GM06990 (cell line): ENCODE results near the gene GC.
"Not testable (repeated sequence)": the region's sequence is repeated elsewhere in the genome, so short reads cannot be mapped to it uniquely, and the experiment has no call there.

Source experiments
- DNase-seq: peaks from one replicate; pipeline ENCODE4 v3.0.0-alpha.2; 2011; ENCODE audit not compliant: insufficient read length; ENCODE audit errors: extremely low read depth
- H3K27me3 ChIP-seq: replicated peaks from 2 replicates; pipeline ENCODE4 v1.6.0; 2011; ENCODE audit warnings: low read length; ENCODE audit not compliant: control insufficient read depth, insufficient read depth
- H3K36me3 ChIP-seq: 2 replicates; pipeline ENCODE4 v1.5.1; 2011; ENCODE audit warnings: low read length; ENCODE audit not compliant: control insufficient read depth, insufficient read depth
- H3K4me3 ChIP-seq: replicated peaks from 2 replicates; pipeline ENCODE4 v1.5.1; 2011; ENCODE audit warnings: low read depth, mild to moderate bottlenecking, control low read depth, low read length
- TF ChIP-seq, protein P1 (sequence below): IDR thresholded peaks from 2 replicates; pipeline ENCODE4 v1.5.1; 2011; ENCODE audit warnings: low read length, control low read depth, mild to moderate bottlenecking, inconsistent platforms; ENCODE audit not compliant: insufficient read depth, poor library complexity, severe bottlenecking

GC gene

DNA sequence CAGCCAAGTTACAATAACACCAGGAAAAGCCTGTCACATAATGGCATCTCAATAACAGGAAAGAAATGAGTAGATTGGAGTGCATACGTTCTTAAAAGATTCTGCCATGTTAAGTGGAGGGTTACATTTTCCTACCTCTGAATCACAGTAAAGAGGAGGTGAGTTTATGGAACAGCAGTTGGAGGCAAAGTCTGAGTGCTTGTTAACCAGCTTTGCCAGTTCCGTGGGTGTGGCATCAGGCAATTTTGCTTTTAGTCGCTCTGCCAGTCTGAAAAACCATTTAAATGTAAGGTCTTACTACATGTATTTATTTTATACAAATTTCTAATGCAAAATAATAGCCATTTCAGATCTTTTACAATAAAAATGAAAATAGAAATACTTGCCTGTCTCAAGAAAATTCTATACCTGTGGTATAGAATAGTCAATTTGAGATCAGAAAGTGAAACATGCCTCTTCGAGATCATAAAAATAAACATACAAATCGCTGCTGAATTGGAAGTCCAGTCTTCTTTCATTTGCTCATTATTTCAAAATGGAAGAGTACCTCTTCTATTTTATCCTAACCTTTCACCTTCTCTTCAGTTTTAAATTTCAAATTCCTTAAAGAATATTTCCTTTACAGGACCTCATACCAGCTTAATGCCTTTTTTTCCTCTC lies 31.4 kb downstream of the GC start:
- TF ChIP-seq, protein P1, sequence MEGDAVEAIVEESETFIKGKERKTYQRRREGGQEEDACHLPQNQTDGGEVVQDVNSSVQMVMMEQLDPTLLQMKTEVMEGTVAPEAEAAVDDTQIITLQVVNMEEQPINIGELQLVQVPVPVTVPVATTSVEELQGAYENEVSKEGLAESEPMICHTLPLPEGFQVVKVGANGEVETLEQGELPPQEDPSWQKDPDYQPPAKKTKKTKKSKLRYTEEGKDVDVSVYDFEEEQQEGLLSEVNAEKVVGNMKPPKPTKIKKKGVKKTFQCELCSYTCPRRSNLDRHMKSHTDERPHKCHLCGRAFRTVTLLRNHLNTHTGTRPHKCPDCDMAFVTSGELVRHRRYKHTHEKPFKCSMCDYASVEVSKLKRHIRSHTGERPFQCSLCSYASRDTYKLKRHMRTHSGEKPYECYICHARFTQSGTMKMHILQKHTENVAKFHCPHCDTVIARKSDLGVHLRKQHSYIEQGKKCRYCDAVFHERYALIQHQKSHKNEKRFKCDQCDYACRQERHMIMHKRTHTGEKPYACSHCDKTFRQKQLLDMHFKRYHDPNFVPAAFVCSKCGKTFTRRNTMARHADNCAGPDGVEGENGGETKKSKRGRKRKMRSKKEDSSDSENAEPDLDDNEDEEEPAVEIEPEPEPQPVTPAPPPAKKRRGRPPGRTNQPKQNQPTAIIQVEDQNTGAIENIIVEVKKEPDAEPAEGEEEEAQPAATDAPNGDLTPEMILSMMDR = no peak
- no peaks in the 10 kb centered on the region for H3K36me3 ChIP-seq
- no peak for DNase-seq
- no peaks in the 10 kb centered on the region for H3K27me3 ChIP-seq
- no peak overlapping the region for H3K4me3 ChIP-seq

GRCh38 chr4:71749008-71749594 lies 34.8 kb downstream of the GC start:
- TF ChIP-seq, protein P1 = no peak
- DNase-seq = no peak
- Histone ChIP-seq H3K27me3 (no peaks in the 10 kb centered on the region), H3K36me3 (no peaks in the 10 kb centered on the region), H3K4me3 (no peak overlapping the region)

GRCh38 chr4:71746379-71746778 lies 37.5 kb downstream of the GC start:
- Histone ChIP-seq H3K27me3 (no peaks in the 10 kb centered on the region), H3K36me3 (no peaks in the 10 kb centered on the region), H3K4me3 (no peak overlapping the region)
- TF ChIP-seq, protein P1 = no peak
- DNase-seq = no peak

GRCh38 chr4:71738782-71739181 lies 45.1 kb downstream of the GC start:
- H3K36me3 ChIP-seq, H3K4me3 ChIP-seq, DNase-seq, H3K27me3 ChIP-seq: not testable (repeated sequence)

- DNase-seq = no peak
- H3K4me3 ChIP-seq = no peak overlapping the region
- no peaks in the 10 kb centered on the region for H3K36me3 ChIP-seq
- TF ChIP-seq, protein P1 = no peak
- no peaks in the 10 kb centered on the region for H3K27me3 ChIP-seq
Observed at GRCh38 chr4:71732706-71733105, 51.2 kb downstream of the GC start.

GRCh38 chr4:71732066-71732465 lies 51.8 kb downstream of the GC start:
- TF ChIP-seq, protein P1 = no peak
- no peak for DNase-seq
- Histone ChIP-seq H3K27me3 (no peaks in the 10 kb centered on the region), H3K36me3 (no peaks in the 10 kb centered on the region), H3K4me3 (no peak overlapping the region)
